Right lobe of liver (tissue), 4 donors: ENCODE data around the gene NR6A1.

Source experiments
- CTCF ChIP-seq, 4 donors: fragments of 200-600 bp in 3 of 4; fragments of 450-650 bp in 1 of 4; IDR thresholded peaks; one replicate each; pipeline versions ENCODE4 v1.5.1 to v1.8.0; 2016 to 2022; ENCODE audit warnings: antibody characterized with exemption in 4 of 4, mild to moderate bottlenecking in 2 of 4
- POLR2A ChIP-seq: fragments of 450-650 bp; IDR thresholded peaks from one replicate; pipeline ENCODE4 v1.6.1; 2017; ENCODE audit warnings: antibody characterized with exemption, mild to moderate bottlenecking
- donor health status: DM: no; HTN: no; CAD: no.
- donor health status: DM: no; HTN: no; CAD: no.
- donor health status: DM: no; HTN: yes; CAD: no.

GRCh38 chr9:124749284-124749683 is 21.8 kb downstream of the NR6A1 start:
- TF ChIP-seq CTCF (IDR thresholded peaks at IDR 0.05) (no peak), POLR2A (no peak)
